Activated T-helper 1 cell treated with anti-CD3 and anti-CD28 coated beads, Interleukin-12 subunit alpha, Interleukin-12 subunit beta, Interleukin-2, Interleukin-4 antibody, amounts not matched to agents 30 ng/mL and 10 ng/mL and 1 ng/mL, durations not matched to agents 14 hours and 24 hours and 36 hours (primary cell): ENCODE data around the gene SPRED1. TPM values are rescaled to one million over a fixed set of nuclear protein-coding genes. Genes with fewer than 3 reads are reported as not detected.

Source experiments
- DNase-seq: peaks from one replicate; pipeline ENCODE4 v3.0.0; 2021; ENCODE audit warnings: low spot score
- H3K27ac Mint-ChIP-seq: one replicate; pipeline ENCODE4 v1.8.0; 2021; ENCODE audit warnings: mild to moderate bottlenecking, mixed read lengths
- H3K27me3 Mint-ChIP-seq: one replicate; pipeline ENCODE4 v1.8.0; 2022; ENCODE audit warnings: mild to moderate bottlenecking, moderate library complexity, mixed read lengths; ENCODE audit not compliant: insufficient read depth
- H3K36me3 Mint-ChIP-seq: one replicate; pipeline ENCODE4 v1.8.0; 2021; ENCODE audit warnings: low read depth, mixed read lengths
- H3K4me1 Mint-ChIP-seq: one replicate; pipeline ENCODE4 v1.8.0; 2021; ENCODE audit warnings: low read depth, mixed read lengths
- H3K4me3 Mint-ChIP-seq: one replicate; pipeline ENCODE4 v1.8.0; 2021; ENCODE audit warnings: mild to moderate bottlenecking, moderate library complexity, mixed read lengths
- H3K9me3 Mint-ChIP-seq: one replicate; pipeline ENCODE4 v1.8.0; 2021; ENCODE audit warnings: mixed read lengths
- intact Hi-C: fragments of 100-400 bp; cut with micrococcal nuclease; formaldehyde crosslinking; loops from one replicate; pipeline ENCODE4 v1.15.1; 2024
- total RNA-seq: library from RNA; stranded (reverse); gene quantifications from 2 replicates; pipeline ENCODE4 v1.2.3, GENCODE V29; 2022

The SPRED1 gene
- 0.49 and 0.54 TPM in 2 replicates for total RNA-seq

DNA sequence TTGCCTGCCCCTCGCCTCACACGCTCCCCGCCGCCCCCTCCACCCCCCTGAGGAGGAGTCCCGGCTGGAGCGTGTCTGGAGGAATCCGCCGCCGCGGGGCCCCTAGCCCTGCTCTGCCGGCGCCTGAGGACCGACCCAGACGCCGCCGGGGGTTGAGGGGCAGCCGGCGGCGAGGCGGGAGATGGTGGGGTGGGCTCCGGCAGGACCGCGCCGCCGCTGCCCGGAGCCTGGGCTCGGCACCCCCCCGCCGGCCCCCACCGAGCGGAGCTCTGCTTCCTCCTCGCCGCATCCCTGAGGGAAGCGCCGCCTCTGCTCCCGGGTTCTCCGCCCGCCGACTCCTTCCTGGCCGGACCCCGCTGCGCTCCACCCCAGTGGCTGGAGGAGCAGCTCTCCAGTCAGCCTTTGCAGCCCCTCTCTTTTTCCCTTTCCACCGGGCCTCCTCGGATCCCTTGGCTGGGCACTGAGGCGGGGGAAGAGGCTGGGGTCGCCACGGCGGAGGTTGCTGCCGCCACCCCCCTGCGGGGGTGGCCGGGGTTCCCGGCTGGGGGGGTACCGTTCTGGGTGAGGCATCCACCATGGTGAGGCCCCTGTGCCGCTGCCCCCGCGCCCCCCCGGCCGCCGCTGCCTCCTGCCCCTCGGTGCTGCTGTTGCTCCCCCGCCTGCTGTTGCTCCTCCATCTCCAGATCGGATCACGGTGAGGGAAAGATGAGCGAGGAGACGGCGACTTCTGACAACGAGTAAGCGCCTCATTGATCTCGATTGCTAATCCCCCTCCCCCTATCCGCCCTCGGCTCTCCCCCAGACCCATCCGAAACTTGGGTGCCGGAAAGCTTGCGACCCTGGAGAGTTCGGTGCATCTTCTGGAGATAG lies at the start of gene SPRED1:
TSS of gene SPRED1 (plus strand) at position 356 of the 870 bp plus-strand sequence. CDS start at position 706, 350 bp downstream.
- Mint-ChIP-seq H3K4me3 (peak within 1 kb of the TSS; percentile 79), H3K27ac (peak within 1 kb of the TSS; percentile 69), H3K27me3 (peaks cover 69% of the 10 kb centered on the region), H3K4me1 (peaks cover 27% of the 10 kb centered on the region), H3K9me3 (no peaks in the 10 kb centered on the region), H3K36me3 (no peaks in the 10 kb centered on the region)
- intact Hi-C loops: loop anchor here (5.0 to 10.0 kb wide), 4 partner anchors 180 to 1368 kb away; no protein-coding TSS in a partner anchor
- DNase-seq: no peak

DNA sequence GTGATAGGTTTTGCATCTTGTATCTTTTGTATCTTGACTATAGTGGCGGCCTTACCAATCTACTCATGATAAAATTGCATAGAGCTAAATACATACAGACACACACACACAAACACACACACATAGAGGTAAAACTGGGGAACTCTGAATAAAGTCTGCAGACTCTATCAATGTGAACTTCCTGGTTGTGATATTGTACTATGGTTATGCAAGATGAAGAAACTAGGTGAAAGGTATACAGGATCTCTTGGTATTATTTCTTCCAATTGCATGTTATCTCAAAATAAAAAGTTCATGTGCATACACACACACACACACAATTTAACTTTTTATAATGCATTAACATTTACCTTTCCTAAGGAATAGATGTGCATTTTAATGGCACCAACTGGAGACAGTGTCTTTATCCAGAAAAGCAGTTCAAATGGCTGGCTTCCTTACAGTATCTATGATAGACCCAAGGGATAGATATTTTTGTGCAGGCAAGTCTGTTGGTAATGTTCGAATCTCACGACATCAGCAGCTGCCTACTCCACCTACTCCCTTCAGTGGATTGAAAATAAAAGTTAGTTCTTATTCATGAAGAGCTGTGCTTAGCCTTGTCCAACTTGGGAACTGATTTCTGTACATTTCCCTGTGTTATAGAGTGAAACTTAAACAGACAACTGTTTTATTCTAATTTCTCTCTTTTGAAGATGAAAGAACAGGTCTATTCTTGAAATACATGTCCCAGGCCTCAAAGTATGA lies 46.9 kb upstream of the SPRED1 start:
- H3K27me3 Mint-ChIP-seq: peaks cover 13% of the 10 kb centered on the region
- no peaks in the 10 kb centered on the region for H3K9me3 Mint-ChIP-seq
- intact Hi-C loops: no loop called here

DNA sequence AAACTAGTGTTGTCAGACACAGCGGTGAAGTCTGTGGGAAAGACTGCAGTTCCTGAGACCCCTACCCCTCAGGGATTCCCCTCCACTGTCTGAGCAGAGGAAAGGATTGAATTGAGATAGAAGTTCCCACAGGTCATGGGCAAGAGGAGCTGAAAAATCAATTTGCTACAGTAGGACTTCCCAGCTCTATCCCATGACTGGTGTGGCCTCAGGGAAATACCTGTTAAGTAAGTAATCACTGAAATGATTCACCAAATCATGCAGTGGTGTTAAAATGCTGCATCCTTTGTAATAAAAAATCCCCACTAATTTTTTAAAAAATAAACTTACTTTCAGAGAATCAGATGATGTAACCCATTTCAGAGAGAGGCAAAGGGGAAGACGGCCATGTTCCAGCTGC lies 45.0 kb upstream of the SPRED1 start:
- Mint-ChIP-seq H3K27ac (no peak overlapping the region), H3K4me3 (no peak overlapping the region), H3K27me3 (peaks cover 16% of the 10 kb centered on the region), H3K36me3 (no peaks in the 10 kb centered on the region), H3K9me3 (no peaks in the 10 kb centered on the region), H3K4me1 (no peaks in the 10 kb centered on the region)
- DNase-seq: no peak
- intact Hi-C loops: no loop called here

More for the DNA sequence above, 46.9 kb upstream of the SPRED1 start:
- Mint-ChIP-seq H3K36me3 (no peaks in the 10 kb centered on the region), H3K4me3 (no peak overlapping the region), H3K4me1 (no peaks in the 10 kb centered on the region), H3K27ac (no peak overlapping the region)
- no peak for DNase-seq

DNA sequence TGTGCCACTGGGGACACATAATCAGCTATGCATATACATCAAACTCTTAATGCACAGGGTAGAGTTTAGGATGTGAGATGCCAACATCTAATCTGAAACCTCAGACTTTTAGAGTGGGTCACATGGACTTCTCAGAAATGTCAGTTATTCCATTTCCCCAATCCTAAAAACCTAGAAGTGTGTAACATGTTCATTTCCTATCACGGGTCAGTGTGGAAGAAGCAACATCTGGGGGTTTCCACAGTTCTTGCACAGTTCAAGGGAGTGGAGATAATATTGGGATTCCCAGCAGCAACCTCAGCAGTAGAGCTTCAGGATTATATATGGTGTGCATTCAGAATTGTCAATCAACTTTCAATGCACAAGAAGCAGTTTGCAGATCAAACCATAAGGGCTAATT lies 44.4 kb upstream of the SPRED1 start:
- H3K27ac Mint-ChIP-seq: no peak overlapping the region

DNA sequence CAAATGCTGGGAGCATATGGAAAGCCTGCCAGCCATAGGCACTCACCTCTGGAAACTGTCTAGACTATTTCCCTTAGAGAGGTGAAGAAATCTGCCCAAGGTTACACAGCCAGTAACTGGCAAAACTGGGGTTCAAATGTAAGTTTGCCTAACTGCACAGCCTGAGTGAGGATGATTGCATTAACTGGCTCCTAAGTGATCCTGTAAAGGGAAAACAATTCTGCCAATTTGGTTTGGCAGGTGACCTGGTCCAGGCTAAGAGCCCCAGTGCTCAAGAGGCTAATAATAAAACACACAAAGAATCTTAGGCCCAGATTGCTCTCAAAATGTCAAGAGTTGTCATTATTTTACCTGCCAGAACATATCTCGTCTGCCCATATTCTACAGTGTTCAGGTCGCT lies 43.9 kb upstream of the SPRED1 start:
- Mint-ChIP-seq H3K27me3 (peaks cover 17% of the 10 kb centered on the region), H3K36me3 (no peaks in the 10 kb centered on the region), H3K4me1 (no peaks in the 10 kb centered on the region), H3K27ac (no peak overlapping the region), H3K4me3 (no peak overlapping the region), H3K9me3 (no peaks in the 10 kb centered on the region)
- intact Hi-C loops: no loop called here
- DNase-seq: no peak

More for the DNA sequence above, 44.4 kb upstream of the SPRED1 start:
- no peaks in the 10 kb centered on the region for H3K4me1 Mint-ChIP-seq
- DNase-seq: no peak
- intact Hi-C loops: no loop called here
- peaks cover 16% of the 10 kb centered on the region for H3K27me3 Mint-ChIP-seq
- no peaks in the 10 kb centered on the region for H3K36me3 Mint-ChIP-seq
- H3K4me3 Mint-ChIP-seq: no peak overlapping the region
- H3K9me3 Mint-ChIP-seq: no peaks in the 10 kb centered on the region

DNA sequence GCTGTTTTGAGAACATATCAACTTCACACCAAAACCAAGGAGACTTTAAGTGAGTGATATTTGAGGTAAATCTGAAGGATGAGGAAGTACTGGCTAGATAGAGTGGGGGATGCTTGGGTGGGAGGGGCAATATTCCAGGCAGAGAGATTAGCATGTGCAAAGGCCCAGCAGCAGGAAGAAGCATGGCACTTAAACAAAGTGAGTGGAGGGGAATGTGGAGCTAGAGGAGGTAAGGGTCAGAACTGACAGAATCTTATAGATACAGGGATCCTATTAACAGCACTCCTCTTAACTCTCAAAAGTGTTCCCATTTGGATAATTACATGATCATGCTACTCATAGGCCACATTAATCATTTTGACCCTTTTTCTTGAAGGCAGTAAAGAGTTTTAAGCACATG lies 41.4 kb upstream of the SPRED1 start:
- no peaks in the 10 kb centered on the region for H3K9me3 Mint-ChIP-seq
- no peak overlapping the region for H3K27ac Mint-ChIP-seq
- no peak for DNase-seq
- peaks cover 17% of the 10 kb centered on the region for H3K27me3 Mint-ChIP-seq
- no peaks in the 10 kb centered on the region for H3K4me1 Mint-ChIP-seq
- intact Hi-C loops: no loop called here
- H3K4me3 Mint-ChIP-seq: no peak overlapping the region
- no peaks in the 10 kb centered on the region for H3K36me3 Mint-ChIP-seq

DNA sequence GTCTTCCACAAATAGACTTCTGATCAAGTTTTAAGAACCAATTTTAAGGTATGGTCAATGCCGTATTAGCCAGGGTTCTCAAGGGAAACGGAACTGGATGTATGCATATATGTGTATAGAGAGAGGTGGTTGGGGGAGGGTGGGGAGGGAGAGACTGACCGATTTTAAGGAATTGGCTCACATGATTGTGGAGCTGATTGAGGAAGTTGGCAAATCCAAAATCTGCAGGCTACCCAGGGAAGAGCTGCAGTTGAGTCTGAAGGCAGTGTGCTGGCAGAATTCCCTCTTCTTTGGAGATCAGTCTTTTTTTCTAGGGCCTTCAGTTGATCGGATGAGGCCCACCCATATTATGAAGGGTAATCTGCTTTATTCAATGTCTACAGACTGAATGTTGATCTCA lies 40.8 kb upstream of the SPRED1 start:
- Mint-ChIP-seq H3K4me3 (no peak overlapping the region), H3K4me1 (no peaks in the 10 kb centered on the region), H3K9me3 (no peaks in the 10 kb centered on the region), H3K27ac (no peak overlapping the region), H3K36me3 (no peaks in the 10 kb centered on the region), H3K27me3 (peaks cover 20% of the 10 kb centered on the region)
- intact Hi-C loops: no loop called here
- no peak for DNase-seq

DNA sequence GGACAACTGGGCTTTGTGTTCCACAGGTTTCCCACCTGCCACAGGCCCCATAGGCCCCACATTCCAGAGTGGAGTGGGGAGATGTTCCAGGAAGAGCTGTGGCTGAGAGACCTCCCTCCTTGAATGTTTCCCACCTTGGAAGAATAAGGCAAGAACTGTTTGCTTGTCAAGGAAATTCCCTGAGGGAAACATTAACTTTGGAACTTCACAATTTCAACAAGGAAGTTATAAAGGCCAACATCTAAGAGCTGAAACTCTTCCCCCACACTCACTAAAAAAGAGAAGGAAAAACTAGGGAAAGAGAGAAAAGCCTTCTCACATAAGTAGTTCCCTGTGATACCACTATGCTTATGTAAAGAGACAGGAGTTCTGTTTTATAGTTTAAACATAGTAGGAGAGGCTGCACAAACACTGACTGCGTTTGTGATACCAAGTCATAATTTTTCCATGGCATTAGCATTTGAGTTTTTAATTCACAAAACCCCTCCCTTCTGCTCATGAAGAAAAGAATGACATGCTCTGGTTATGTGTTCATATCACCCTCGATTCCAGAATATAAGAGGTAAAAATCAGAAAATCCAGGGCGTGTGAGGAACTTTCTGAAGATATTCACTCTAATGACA lies 39.8 kb upstream of the SPRED1 start:
- peaks cover 24% of the 10 kb centered on the region for H3K27me3 Mint-ChIP-seq
- H3K4me3 Mint-ChIP-seq: no peak overlapping the region
- DNase-seq: no peak
- H3K9me3 Mint-ChIP-seq: no peaks in the 10 kb centered on the region
- H3K27ac Mint-ChIP-seq: no peak overlapping the region
- no peaks in the 10 kb centered on the region for H3K36me3 Mint-ChIP-seq
- H3K4me1 Mint-ChIP-seq: no peaks in the 10 kb centered on the region
- intact Hi-C loops: no loop called here

DNA sequence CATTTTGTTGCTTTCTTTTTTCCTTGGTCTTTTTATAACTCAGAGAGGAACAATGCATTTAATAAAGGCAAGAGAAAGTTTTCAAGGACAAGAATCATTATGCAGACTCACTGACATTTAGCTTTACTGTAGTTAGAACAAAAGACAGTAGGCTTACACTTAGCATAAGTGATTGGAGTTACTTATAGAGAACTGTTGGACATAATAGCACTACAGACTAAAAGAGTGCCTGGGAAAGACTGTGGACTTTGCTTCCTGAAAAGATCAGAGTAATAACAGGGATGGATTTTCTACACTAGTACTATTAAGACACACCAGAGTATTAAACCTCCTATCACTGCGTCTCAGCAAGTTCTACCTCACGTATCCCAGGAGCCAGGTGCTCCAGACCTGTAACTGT lies 39.3 kb upstream of the SPRED1 start:
- DNase-seq: no peak
- Mint-ChIP-seq H3K27ac (no peak overlapping the region), H3K4me3 (no peak overlapping the region), H3K4me1 (no peaks in the 10 kb centered on the region), H3K27me3 (peaks cover 24% of the 10 kb centered on the region), H3K36me3 (no peaks in the 10 kb centered on the region), H3K9me3 (no peaks in the 10 kb centered on the region)
- intact Hi-C loops: no loop called here

DNA sequence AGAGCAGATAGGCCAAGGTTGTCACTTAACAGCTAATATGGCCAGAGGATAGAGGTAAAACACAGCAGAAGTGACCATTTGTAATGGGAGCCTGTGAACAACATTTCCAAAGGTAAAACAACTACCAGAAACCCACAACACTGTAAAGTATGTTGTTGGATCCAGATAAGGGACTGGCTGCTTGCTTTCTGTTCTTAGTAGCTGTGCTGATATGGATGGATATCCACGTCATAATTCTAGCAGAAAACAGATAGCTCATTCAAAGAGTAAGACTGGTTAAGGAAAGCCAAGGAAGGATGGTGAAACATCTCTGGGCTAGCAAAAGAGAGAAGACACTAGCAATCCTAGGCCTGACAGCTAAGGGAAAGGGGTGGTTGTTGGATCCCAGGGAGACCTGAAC lies 36.9 kb upstream of the SPRED1 start:
- no peaks in the 10 kb centered on the region for H3K36me3 Mint-ChIP-seq
- H3K4me1 Mint-ChIP-seq: no peaks in the 10 kb centered on the region
- no peak overlapping the region for H3K4me3 Mint-ChIP-seq
- H3K27me3 Mint-ChIP-seq: peaks cover 24% of the 10 kb centered on the region
- no peak for DNase-seq
- intact Hi-C loops: no loop called here
- H3K27ac Mint-ChIP-seq: no peak overlapping the region
- H3K9me3 Mint-ChIP-seq: no peaks in the 10 kb centered on the region

DNA sequence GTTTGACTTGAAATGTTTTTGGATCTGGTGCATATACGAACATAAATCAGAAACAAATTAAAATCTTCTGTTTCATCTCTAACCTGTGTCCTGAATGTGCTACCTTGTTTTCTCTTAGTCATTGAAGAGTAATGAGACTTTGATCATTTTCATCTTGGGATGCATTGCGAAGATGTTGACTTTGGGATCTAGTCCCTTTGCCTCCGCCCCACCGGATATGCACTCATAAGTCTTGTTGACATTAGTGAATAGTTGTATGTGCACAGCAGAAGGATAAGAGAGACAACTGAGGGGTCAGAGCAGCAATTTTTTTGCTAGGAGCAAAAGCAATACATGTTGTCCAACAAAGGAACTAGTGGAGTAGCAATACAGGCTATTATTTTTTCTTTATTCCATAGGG lies 35.9 kb upstream of the SPRED1 start:
- H3K4me1 Mint-ChIP-seq: no peaks in the 10 kb centered on the region
- no peaks in the 10 kb centered on the region for H3K9me3 Mint-ChIP-seq
- no peak overlapping the region for H3K27ac Mint-ChIP-seq

DNA sequence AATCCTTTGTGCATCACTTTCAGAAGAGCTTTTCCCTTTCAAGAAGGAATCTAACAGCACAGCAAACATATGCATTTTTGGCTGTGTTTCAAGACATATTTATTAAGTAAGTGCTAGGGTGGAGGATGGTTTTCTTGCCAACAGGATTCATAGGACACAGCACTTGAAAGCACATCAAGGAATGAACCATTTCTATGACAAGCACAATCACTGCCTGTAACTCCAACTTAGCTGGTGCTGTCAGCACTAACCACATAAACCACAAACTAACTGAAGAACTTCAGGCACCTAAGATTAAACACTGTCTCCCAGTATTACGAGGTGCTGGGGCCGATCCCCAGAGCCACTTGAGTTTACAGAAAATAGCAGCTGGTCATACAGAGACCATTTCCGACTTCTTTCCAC lies 35.4 kb upstream of the SPRED1 start:
- peaks cover 24% of the 10 kb centered on the region for H3K27me3 Mint-ChIP-seq
- intact Hi-C loops: no loop called here
- no peaks in the 10 kb centered on the region for H3K36me3 Mint-ChIP-seq
- H3K27ac Mint-ChIP-seq: no peak overlapping the region
- no peak for DNase-seq
- H3K4me3 Mint-ChIP-seq: no peak overlapping the region
- H3K9me3 Mint-ChIP-seq: no peaks in the 10 kb centered on the region
- H3K4me1 Mint-ChIP-seq: no peaks in the 10 kb centered on the region

More for the DNA sequence above, 35.9 kb upstream of the SPRED1 start:
- Mint-ChIP-seq H3K27me3 (peaks cover 24% of the 10 kb centered on the region), H3K36me3 (no peaks in the 10 kb centered on the region), H3K4me3 (no peak overlapping the region)
- DNase-seq: no peak
- intact Hi-C loops: no loop called here
